Hepatocyte (in vitro differentiated cells): ENCODE results near the gene GRID2. TPM values are rescaled to one million over a fixed set of nuclear protein-coding genes. Genes with fewer than 3 reads are reported as not detected.

Experiments
- DNase-seq: peaks from one replicate; pipeline ENCODE4 v3.0.0-alpha.2; 2016; ENCODE audit warnings: low spot score
- H2AFZ ChIP-seq: fragments of 200-600 bp; sonication (generic); 2 replicates; pipeline ENCODE4 v1.6.0; 2016; ENCODE audit warnings: antibody characterized with exemption, mild to moderate bottlenecking
- H3K27ac ChIP-seq: fragments of 200-600 bp; sonication (generic); 2 replicates; pipeline ENCODE4 v1.5.1; 2016; ENCODE audit warnings: mild to moderate bottlenecking
- H3K27me3 ChIP-seq: fragments of 200-600 bp; sonication (generic); 2 replicates; pipeline ENCODE4 v1.6.1; 2016
- H3K36me3 ChIP-seq: fragments of 200-600 bp; sonication (generic); replicated peaks from 2 replicates; pipeline ENCODE4 v1.5.1; 2016; ENCODE audit warnings: low read depth; ENCODE audit not compliant: insufficient read depth
- H3K4me1 ChIP-seq: fragments of 200-600 bp; sonication (generic); 2 replicates; pipeline ENCODE4 v1.5.1; 2016; ENCODE audit warnings: mild to moderate bottlenecking, moderate library complexity; ENCODE audit not compliant: insufficient read depth
- H3K4me2 ChIP-seq: fragments of 200-600 bp; sonication (generic); 2 replicates; pipeline ENCODE4 v1.6.0; 2016
- H3K4me3 ChIP-seq: fragments of 200-600 bp; sonication (generic); 2 replicates; pipeline ENCODE4 v1.5.1; 2016; ENCODE audit warnings: mild to moderate bottlenecking
- H3K79me2 ChIP-seq: fragments of 200-600 bp; sonication (generic); 2 replicates; pipeline ENCODE4 v1.6.0; 2017; ENCODE audit warnings: mild to moderate bottlenecking
- H3K9me2 ChIP-seq: fragments of 200-600 bp; sonication (generic); replicated peaks from 2 replicates; pipeline ENCODE4 v1.6.0; 2017; ENCODE audit warnings: mild to moderate bottlenecking; ENCODE audit not compliant: insufficient read depth
- H3K9me3 ChIP-seq: fragments of 200-600 bp; sonication (generic); 2 replicates; pipeline ENCODE4 v1.5.1; 2016; ENCODE audit warnings: low read depth, mild to moderate bottlenecking
- H4K20me1 ChIP-seq: fragments of 200-600 bp; sonication (generic); 2 replicates; pipeline ENCODE4 v1.6.0; 2016; ENCODE audit warnings: mild to moderate bottlenecking; ENCODE audit not compliant: insufficient read depth, poor library complexity, severe bottlenecking
- EZH2 ChIP-seq: fragments of 200-600 bp; sonication (generic); IDR thresholded peaks from 2 replicates; pipeline ENCODE4 v1.6.1; 2016; ENCODE audit warnings: antibody characterized with exemption, mild to moderate bottlenecking, borderline replicate concordance
- EZH2phosphoT487 ChIP-seq: fragments of 200-600 bp; sonication (generic); IDR thresholded peaks from one replicate; pipeline ENCODE4 v1.6.1; 2018; ENCODE audit warnings: antibody characterized with exemption, mild to moderate bottlenecking, low read depth, moderate library complexity; ENCODE audit not compliant: unreplicated experiment, severe bottlenecking
- WGBS: methylation state at CpG from one replicate; pipeline ENCODE4 v1.1.6; 2016; ENCODE audit warnings: low lambda C conversion rate; ENCODE audit errors: missing lambda C conversion rate; 5-methylcytosine and 5-hydroxymethylcytosine counted together
- polyA plus RNA-seq: library from polyadenylated mRNA; unstranded; fragments of >200 nt; fragmentation: Nextera tagmentation; extraction: Ambion mirVana; gene quantifications from 2 replicates; pipeline ENCODE4 v1.2.1, GENCODE V29; 2016
- total RNA-seq: library from RNA; depleted of rRNA; stranded (reverse); fragments of >200 nt; gene quantifications from 2 replicates; pipeline ENCODE4 v1.2.3, GENCODE V29; 2014
- TF ChIP-seq, protein P1 (sequence below): fragments of 200-600 bp; sonication (generic); IDR thresholded peaks from 2 replicates; pipeline ENCODE4 v1.5.1; 2016; ENCODE audit warnings: antibody characterized with exemption, mild to moderate bottlenecking; ENCODE audit not compliant: poor library complexity

The GRID2 gene
- total and polyA plus RNA-seq, 2 experiments from 2014 or later = 0.53 to 3.5 TPM

DNA sequence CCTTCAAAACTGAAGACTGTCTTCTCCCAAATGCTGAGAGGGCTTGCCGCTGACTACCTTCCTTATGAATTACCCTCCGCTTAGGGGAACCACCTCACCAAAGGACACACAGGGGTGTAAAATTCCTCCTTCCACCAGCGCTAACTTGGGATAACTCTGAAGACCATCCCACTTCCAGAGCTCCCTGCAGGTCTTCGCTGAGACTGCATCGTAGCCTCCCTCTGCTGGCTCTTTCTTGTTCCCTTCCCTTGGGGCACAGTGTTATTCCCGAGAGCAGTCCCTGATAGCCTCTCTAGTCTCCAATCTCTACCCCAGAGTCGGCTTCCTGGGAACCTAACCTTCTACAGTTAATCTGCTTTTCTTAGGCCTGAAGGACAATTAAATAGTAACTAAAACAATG is 799.3 kb downstream of the GRID2 start:
- H3K9me2 ChIP-seq = no peaks in the 10 kb centered on the region
- no peaks in the 10 kb centered on the region for H3K79me2 ChIP-seq
- TF ChIP-seq, protein P1, sequence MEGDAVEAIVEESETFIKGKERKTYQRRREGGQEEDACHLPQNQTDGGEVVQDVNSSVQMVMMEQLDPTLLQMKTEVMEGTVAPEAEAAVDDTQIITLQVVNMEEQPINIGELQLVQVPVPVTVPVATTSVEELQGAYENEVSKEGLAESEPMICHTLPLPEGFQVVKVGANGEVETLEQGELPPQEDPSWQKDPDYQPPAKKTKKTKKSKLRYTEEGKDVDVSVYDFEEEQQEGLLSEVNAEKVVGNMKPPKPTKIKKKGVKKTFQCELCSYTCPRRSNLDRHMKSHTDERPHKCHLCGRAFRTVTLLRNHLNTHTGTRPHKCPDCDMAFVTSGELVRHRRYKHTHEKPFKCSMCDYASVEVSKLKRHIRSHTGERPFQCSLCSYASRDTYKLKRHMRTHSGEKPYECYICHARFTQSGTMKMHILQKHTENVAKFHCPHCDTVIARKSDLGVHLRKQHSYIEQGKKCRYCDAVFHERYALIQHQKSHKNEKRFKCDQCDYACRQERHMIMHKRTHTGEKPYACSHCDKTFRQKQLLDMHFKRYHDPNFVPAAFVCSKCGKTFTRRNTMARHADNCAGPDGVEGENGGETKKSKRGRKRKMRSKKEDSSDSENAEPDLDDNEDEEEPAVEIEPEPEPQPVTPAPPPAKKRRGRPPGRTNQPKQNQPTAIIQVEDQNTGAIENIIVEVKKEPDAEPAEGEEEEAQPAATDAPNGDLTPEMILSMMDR = no peak
- no peak for TF ChIP-seq EZH2
- TF ChIP-seq EZH2phosphoT487 = no peak
- no peaks in the 10 kb centered on the region for H3K27me3 ChIP-seq
- no peaks in the 10 kb centered on the region for H3K4me1 ChIP-seq
- H3K27ac ChIP-seq = no peak overlapping the region
- no peaks in the 10 kb centered on the region for H3K9me3 ChIP-seq
- no peak overlapping the region for H2AFZ ChIP-seq
- H4K20me1 ChIP-seq = no peaks in the 10 kb centered on the region
- no peak for DNase-seq
- no peak overlapping the region for H3K4me2 ChIP-seq
- WGBS = 87% methylated on average over 7 of the region's 7 CpGs
- no peaks in the 10 kb centered on the region for H3K36me3 ChIP-seq
- H3K4me3 ChIP-seq = no peak overlapping the region

DNA sequence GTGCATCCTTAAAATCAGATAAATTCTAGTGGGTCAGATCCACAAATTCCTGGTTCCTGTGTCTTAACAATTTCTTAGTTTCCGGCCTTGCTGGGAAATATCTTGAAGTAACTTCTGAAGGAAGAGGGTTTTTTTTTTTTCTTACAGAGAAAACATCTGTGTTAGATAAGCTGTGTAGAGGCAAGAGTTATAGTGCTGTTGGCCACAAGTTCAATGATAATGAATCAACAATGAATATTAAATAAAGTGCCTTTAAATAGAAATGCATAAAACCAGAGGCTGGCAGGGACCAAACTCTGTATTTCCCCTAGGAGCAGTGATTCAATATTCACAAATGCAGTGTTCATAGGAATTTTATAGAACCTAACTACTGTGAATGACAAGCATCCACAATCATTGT is 812.9 kb downstream of the GRID2 start:
- 91% methylated on average over 1 of the region's 1 CpG for WGBS
- no peak overlapping the region for H3K27ac ChIP-seq
- H3K9me2 ChIP-seq = no peaks in the 10 kb centered on the region
- no peaks in the 10 kb centered on the region for H3K9me3 ChIP-seq
- no peaks in the 10 kb centered on the region for H4K20me1 ChIP-seq
- no peaks in the 10 kb centered on the region for H3K27me3 ChIP-seq
- H2AFZ ChIP-seq = no peak overlapping the region
- no peak overlapping the region for H3K4me3 ChIP-seq
- no peaks in the 10 kb centered on the region for H3K79me2 ChIP-seq
- H3K4me2 ChIP-seq = no peak overlapping the region
- no peaks in the 10 kb centered on the region for H3K4me1 ChIP-seq
- DNase-seq = no peak
- no peak for TF ChIP-seq EZH2
- TF ChIP-seq, protein P1 = no peak
- TF ChIP-seq EZH2phosphoT487 = no peak
- no peaks in the 10 kb centered on the region for H3K36me3 ChIP-seq

DNA sequence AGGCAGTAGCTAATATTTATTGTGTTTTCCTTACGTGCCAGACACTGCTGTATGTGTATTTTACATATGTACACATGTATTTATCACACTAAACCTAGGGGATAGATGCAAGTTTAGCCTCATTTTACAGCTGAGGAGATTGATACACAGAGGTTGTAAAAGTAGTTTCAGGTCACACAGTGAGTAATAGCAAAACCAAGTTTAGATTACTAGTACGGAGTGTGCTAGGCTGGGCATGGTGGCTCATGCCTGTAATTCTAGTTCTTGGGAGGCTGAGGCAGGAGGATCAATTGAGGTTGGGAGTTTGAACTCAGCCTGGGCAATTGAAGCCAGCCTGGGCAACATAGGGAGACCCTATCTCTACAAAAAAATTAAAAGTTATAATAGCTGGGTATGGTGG is 823.7 kb downstream of the GRID2 start:
- Histone ChIP-seq H3K9me2 (no peaks in the 10 kb centered on the region), H3K4me2 (no peak overlapping the region)

More for the DNA sequence above, 823.7 kb downstream of the GRID2 start:
- DNase-seq = no peak
- TF ChIP-seq, protein P1 = no peak
- TF ChIP-seq EZH2phosphoT487 = no peak
- TF ChIP-seq EZH2 = no peak
- Histone ChIP-seq H3K27ac (no peak overlapping the region), H3K36me3 (no peaks in the 10 kb centered on the region), H3K79me2 (no peaks in the 10 kb centered on the region), H3K27me3 (no peaks in the 10 kb centered on the region), H4K20me1 (no peaks in the 10 kb centered on the region), H3K9me3 (no peaks in the 10 kb centered on the region), H3K4me1 (no peaks in the 10 kb centered on the region), H2AFZ (no peak overlapping the region), H3K4me3 (no peak overlapping the region)
- 96% methylated on average over 2 of the region's 2 CpGs for WGBS
